H1 (cell line): Measurements from ENCODE around the gene NDUFS8.

ENCODE experiments used
- CBX5 ChIP-seq: fragments of 300-800, 300-1000 bp; sonication (generic); IDR thresholded peaks from 2 replicates; pipeline ENCODE4 v1.7.1; 2016; ENCODE audit warnings: antibody characterized with exemption, low read length, low read depth
- CBX8 ChIP-seq: fragments of 300-800, 300-1000 bp; sonication (generic); IDR thresholded peaks from 2 replicates; pipeline ENCODE4 v1.7.1; 2016; ENCODE audit warnings: low read depth, low read length, borderline replicate concordance
- EZH2 ChIP-seq: fragments of 200-600 bp; sonication (generic); IDR thresholded peaks from 2 replicates; pipeline ENCODE4 v1.7.1; 2012; ENCODE audit warnings: low read depth, mild to moderate bottlenecking, moderate library complexity, low read length, inconsistent platforms; ENCODE audit not compliant: severe bottlenecking
- FOSL1 ChIP-seq: IDR thresholded peaks from 2 replicates; pipeline ENCODE4 v1.6.1; 2011; ENCODE audit warnings: mild to moderate bottlenecking, low read depth, low read length, moderate library complexity; ENCODE audit not compliant: insufficient read depth
- HDAC6 ChIP-seq: IDR thresholded peaks from one replicate; pipeline ENCODE4 v1.7.1; 2012; ENCODE audit warnings: low read depth, mild to moderate bottlenecking, inconsistent platforms, low read length, moderate library complexity
- NRF1 ChIP-seq: IDR thresholded peaks from 2 replicates; pipeline ENCODE4 v1.6.1; 2011; ENCODE audit warnings: mild to moderate bottlenecking, low read depth, low read length, improper control_type of control experiment
- POLR2AphosphoS5 ChIP-seq: IDR thresholded peaks from 2 replicates; pipeline ENCODE4 v1.6.1; 2011; ENCODE audit warnings: low read depth, low read length
- RAD21 ChIP-seq, 2 experiments: IDR thresholded peaks in 1 of 2; conservative IDR thresholded peaks in 1 of 2; 2 replicates each; pipeline ENCODE4 v1.6.1; 2011; ENCODE audit warnings: low read depth in 2 of 2, low read length in 2 of 2, improper control_type of control experiment in 1 of 2, inconsistent platforms in 1 of 2, mild to moderate bottlenecking in 1 of 2, moderate library complexity in 1 of 2
- SRF ChIP-seq: IDR thresholded peaks from 2 replicates; pipeline ENCODE4 v1.6.1; 2011; ENCODE audit warnings: mild to moderate bottlenecking, low read depth, low read length, moderate library complexity
- TF ChIP-seq, protein P1 (sequence below), 3 experiments: IDR thresholded peaks; 1 replicate in 2 of 3; 2 replicates in 1 of 3; pipeline versions ENCODE4 v1.5.1 to v1.6.1; 2011; ENCODE audit warnings: low read length in 3 of 3, mild to moderate bottlenecking in 3 of 3, inconsistent platforms in 2 of 3, low read depth in 1 of 3, moderate library complexity in 1 of 3; ENCODE audit not compliant: insufficient read depth in 1 of 3; ENCODE audit errors: control extremely low read depth in 1 of 3
- TF ChIP-seq, protein P2 (sequence below): IDR thresholded peaks from 2 replicates; pipeline ENCODE4 v1.6.1; 2011; ENCODE audit warnings: low read depth, mild to moderate bottlenecking, low read length; ENCODE audit not compliant: insufficient read depth
- TF ChIP-seq, protein P3 (sequence below): IDR thresholded peaks from 2 replicates; pipeline ENCODE4 v1.6.1; 2012; ENCODE audit warnings: inconsistent platforms

DNA sequence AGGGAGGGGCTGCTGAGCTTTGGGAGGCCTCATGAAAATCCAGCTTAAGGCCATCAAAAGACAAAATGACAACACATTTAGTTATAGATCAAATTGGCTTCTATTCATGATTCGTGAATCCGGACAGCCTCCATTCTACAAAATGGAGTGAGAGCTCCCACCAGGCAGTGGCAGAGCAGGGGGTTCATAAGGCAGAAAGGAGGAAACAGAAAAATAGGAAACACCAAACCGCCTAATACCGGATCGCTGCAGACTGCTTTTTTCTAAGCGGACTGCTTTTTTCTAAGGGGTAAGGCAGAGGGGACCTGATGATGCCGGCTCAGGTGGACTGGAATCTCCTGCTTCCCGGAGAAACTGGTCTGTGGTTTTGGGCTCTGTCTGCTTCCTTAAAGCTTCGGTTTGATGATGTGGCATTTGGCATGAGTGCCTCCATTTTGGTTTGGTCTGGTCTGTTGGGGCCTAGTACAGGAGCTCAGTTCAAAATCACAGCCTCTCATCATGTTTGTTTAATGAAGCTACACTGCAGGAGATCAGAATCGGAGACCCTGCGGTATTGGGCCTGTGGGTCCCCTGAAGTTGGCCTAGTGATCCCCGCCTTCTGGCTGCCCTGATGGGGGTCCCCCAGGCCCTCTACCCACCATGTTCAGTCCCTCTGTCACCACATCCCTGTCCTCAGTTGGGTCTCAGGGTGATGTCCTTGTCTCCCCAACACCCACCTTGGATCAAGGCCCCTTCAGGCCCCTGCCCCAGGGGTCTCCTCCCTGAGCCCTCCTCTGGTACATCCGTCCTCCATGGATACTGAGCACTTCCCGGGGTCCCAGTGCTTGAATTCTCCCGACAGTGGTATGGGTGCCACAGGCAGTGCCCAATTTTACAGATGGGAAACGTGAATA, 19.2 kb upstream of the NDUFS8 start:
- TF ChIP-seq, protein P1, sequence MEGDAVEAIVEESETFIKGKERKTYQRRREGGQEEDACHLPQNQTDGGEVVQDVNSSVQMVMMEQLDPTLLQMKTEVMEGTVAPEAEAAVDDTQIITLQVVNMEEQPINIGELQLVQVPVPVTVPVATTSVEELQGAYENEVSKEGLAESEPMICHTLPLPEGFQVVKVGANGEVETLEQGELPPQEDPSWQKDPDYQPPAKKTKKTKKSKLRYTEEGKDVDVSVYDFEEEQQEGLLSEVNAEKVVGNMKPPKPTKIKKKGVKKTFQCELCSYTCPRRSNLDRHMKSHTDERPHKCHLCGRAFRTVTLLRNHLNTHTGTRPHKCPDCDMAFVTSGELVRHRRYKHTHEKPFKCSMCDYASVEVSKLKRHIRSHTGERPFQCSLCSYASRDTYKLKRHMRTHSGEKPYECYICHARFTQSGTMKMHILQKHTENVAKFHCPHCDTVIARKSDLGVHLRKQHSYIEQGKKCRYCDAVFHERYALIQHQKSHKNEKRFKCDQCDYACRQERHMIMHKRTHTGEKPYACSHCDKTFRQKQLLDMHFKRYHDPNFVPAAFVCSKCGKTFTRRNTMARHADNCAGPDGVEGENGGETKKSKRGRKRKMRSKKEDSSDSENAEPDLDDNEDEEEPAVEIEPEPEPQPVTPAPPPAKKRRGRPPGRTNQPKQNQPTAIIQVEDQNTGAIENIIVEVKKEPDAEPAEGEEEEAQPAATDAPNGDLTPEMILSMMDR (IDR thresholded peaks at IDR 0.05; ENCODE audit: control extremely low read depth in 1 of 3, insufficient read depth in 1 of 3, low read depth in 1 of 3, low read length in 3 of 3), result no peak
- TF ChIP-seq CBX5 (no peak), POLR2AphosphoS5 (no peak), CBX8 (no peak), RAD21 (IDR thresholded peaks at IDR 0.05 in 1 of 2, conservative IDR thresholded peaks at IDR 0.05 in 1 of 2; ENCODE audit: low read depth in 2 of 2, low read length in 2 of 2) (no peak), SRF (no peak), NRF1 (no peak), EZH2 (no peak), HDAC6 (no peak), FOSL1 (no peak)
- TF ChIP-seq, protein P2, sequence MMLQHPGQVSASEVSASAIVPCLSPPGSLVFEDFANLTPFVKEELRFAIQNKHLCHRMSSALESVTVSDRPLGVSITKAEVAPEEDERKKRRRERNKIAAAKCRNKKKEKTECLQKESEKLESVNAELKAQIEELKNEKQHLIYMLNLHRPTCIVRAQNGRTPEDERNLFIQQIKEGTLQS, result no peak
- TF ChIP-seq, protein P3, sequence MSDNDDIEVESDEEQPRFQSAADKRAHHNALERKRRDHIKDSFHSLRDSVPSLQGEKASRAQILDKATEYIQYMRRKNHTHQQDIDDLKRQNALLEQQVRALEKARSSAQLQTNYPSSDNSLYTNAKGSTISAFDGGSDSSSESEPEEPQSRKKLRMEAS, result no peak
